SU-DHL-6 (cell line): ENCODE data around the gene SHC3.

Experiments used
- H2AFZ ChIP-seq: fragments of 200-600 bp; sonication (generic); 2 replicates; pipeline ENCODE4 v1.6.1; 2014; ENCODE audit warnings: low read depth, mild to moderate bottlenecking, moderate library complexity, mixed read lengths, antibody characterized with exemption, low read length; ENCODE audit not compliant: severe bottlenecking
- H3F3A ChIP-seq: fragments of 200-600 bp; shearing (Covaris generic); 2 replicates; pipeline ENCODE4 v1.6.0; 2016; ENCODE audit warnings: antibody characterized with exemption, mild to moderate bottlenecking; ENCODE audit not compliant: insufficient read depth
- H3K27ac ChIP-seq: fragments of 200-600 bp; sonication (generic); 2 replicates; pipeline ENCODE4 v1.5.1; 2016; ENCODE audit warnings: low read depth, mild to moderate bottlenecking, low read length, moderate library complexity, mixed read lengths
- H3K27me3 ChIP-seq: fragments of 200-600 bp; sonication (generic), shearing (Covaris generic); 2 replicates; pipeline ENCODE4 v1.6.0; 2014; ENCODE audit warnings: mild to moderate bottlenecking, low read length
- H3K36me3 ChIP-seq: fragments of 200-600 bp; sonication (generic); 2 replicates; pipeline ENCODE4 v1.6.1; 2014; ENCODE audit warnings: mild to moderate bottlenecking, low read length, mixed read lengths
- H3K4me2 ChIP-seq: fragments of 300-600, 200-600 bp; shearing (Covaris generic), sonication (generic); 2 replicates; pipeline ENCODE4 v1.6.0; 2014; ENCODE audit warnings: low read length, low read depth, mild to moderate bottlenecking; ENCODE audit not compliant: poor library complexity, severe bottlenecking
- H3K4me3 ChIP-seq: fragments of 200-600 bp; sonication (generic); 2 replicates; pipeline ENCODE4 v1.5.1; 2014; ENCODE audit warnings: antibody characterized with exemption, low read length, mild to moderate bottlenecking, mixed read lengths; ENCODE audit not compliant: insufficient read depth, poor library complexity, severe bottlenecking
- H3K79me2 ChIP-seq: fragments of 200-600 bp; sonication (generic); 2 replicates; pipeline ENCODE4 v1.6.1; 2014; ENCODE audit warnings: mild to moderate bottlenecking, low read length, moderate library complexity; ENCODE audit not compliant: insufficient read depth
- H3K9ac ChIP-seq: fragments of 200-600 bp; sonication (generic); 2 replicates; pipeline ENCODE4 v1.7.0; 2014; ENCODE audit warnings: mild to moderate bottlenecking, low read length
- H3K9me2 ChIP-seq: fragments of 200-600 bp; sonication (generic); replicated peaks from 2 replicates; pipeline ENCODE4 v1.6.1; 2014; ENCODE audit warnings: low read length; ENCODE audit not compliant: insufficient read depth
- H3K9me3 ChIP-seq: fragments of 200-600 bp; sonication (generic); 2 replicates; pipeline ENCODE4 v1.6.1; 2014; ENCODE audit warnings: low read length, mixed read lengths; ENCODE audit not compliant: insufficient read depth
- H4K20me1 ChIP-seq: fragments of 200-600 bp; sonication (generic); 2 replicates; pipeline ENCODE4 v1.6.1; 2014; ENCODE audit warnings: low read depth, mild to moderate bottlenecking, antibody characterized with exemption, low read length, moderate library complexity, mixed read lengths
- EZH2phosphoT487 ChIP-seq: fragments of 200-600 bp; sonication (generic), shearing (Covaris generic); conservative IDR thresholded peaks from 2 replicates; pipeline ENCODE4 v1.6.1; 2018; ENCODE audit warnings: mild to moderate bottlenecking, antibody characterized with exemption, low read length, moderate library complexity, mixed read lengths
- TF ChIP-seq, protein P1 (sequence below): fragments of 200-600 bp; sonication (generic); IDR thresholded peaks from one replicate; pipeline ENCODE4 v1.5.1; 2017; ENCODE audit warnings: antibody characterized with exemption, mild to moderate bottlenecking, low read length, moderate library complexity; ENCODE audit not compliant: insufficient read depth, poor library complexity, severe bottlenecking

The SHC3 gene

DNA sequence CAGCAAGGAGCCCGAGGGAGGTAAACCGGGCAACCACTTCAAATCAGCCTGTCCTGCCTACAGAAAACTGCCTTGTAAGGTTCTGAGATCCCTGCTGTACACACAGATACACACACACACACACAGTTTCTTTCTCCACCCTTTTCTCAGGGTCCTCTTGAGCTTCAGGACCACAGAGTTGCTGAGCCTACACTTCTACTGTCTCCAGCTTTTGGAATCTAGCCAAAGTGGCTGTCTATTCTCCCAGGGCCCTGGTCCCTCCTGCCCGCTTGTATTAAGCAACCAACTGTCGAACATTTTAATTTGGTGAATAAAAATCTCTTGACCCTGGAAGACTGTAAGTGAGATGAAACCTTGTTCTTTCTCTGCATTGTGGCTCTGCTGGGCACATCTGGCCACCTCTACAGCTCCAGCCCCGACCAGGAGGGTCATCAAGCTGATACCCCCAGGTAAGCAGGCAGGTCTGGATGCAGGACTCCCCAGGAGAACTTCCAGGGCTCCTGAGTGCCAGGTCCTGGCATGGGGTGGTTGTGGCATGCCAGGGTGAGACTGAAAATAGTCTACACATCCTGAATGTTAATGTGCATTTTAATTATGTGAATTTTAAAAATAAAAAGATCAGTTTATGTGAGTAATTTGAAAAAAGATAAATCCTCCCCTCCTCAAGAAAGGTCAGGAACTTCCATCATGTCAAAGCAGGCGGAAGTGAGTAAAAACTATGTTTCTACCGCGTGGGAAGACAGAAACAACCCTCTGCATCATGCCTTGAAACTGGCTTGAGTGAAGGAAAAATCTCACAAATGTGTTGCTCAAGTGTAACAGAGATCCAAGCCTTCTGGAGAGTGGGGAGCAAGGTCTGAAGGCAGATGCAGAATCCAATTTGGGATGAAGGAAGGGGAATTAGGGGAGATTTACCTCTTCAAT lies 202.4 kb downstream of the SHC3 start:
- Histone ChIP-seq H3F3A (no peaks in the 10 kb centered on the region), H4K20me1 (no peaks in the 10 kb centered on the region), H3K36me3 (no peaks in the 10 kb centered on the region), H3K4me2 (no peak overlapping the region), H2AFZ (no peak overlapping the region), H3K9me2 (no peaks in the 10 kb centered on the region), H3K27me3 (no peaks in the 10 kb centered on the region), H3K79me2 (no peaks in the 10 kb centered on the region), H3K9me3 (no peaks in the 10 kb centered on the region), H3K4me3 (no peak overlapping the region), H3K9ac (no peak overlapping the region), H3K27ac (no peak overlapping the region)
- no peak for TF ChIP-seq EZH2phosphoT487
- TF ChIP-seq, protein P1, sequence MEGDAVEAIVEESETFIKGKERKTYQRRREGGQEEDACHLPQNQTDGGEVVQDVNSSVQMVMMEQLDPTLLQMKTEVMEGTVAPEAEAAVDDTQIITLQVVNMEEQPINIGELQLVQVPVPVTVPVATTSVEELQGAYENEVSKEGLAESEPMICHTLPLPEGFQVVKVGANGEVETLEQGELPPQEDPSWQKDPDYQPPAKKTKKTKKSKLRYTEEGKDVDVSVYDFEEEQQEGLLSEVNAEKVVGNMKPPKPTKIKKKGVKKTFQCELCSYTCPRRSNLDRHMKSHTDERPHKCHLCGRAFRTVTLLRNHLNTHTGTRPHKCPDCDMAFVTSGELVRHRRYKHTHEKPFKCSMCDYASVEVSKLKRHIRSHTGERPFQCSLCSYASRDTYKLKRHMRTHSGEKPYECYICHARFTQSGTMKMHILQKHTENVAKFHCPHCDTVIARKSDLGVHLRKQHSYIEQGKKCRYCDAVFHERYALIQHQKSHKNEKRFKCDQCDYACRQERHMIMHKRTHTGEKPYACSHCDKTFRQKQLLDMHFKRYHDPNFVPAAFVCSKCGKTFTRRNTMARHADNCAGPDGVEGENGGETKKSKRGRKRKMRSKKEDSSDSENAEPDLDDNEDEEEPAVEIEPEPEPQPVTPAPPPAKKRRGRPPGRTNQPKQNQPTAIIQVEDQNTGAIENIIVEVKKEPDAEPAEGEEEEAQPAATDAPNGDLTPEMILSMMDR = no peak

- no peak overlapping the region for H2AFZ ChIP-seq
- TF ChIP-seq, protein P1 = no peak
- no peaks in the 10 kb centered on the region for H3F3A ChIP-seq
- H4K20me1 ChIP-seq = no peaks in the 10 kb centered on the region
- H3K9me3 ChIP-seq = no peaks in the 10 kb centered on the region
- H3K4me3 ChIP-seq = no peak overlapping the region
- H3K4me2 ChIP-seq = no peak overlapping the region
- no peaks in the 10 kb centered on the region for H3K27me3 ChIP-seq
- no peaks in the 10 kb centered on the region for H3K9me2 ChIP-seq
- H3K79me2 ChIP-seq = no peaks in the 10 kb centered on the region
- no peak overlapping the region for H3K27ac ChIP-seq
- H3K9ac ChIP-seq = no peak overlapping the region
- H3K36me3 ChIP-seq = no peaks in the 10 kb centered on the region
These were observed 204.0 kb downstream of the SHC3 start for GRCh38 chr9:88974641-88975040.

GRCh38 chr9:88973281-88974045 lies 205.2 kb downstream of the SHC3 start:
- no peak overlapping the region for H2AFZ ChIP-seq
- no peaks in the 10 kb centered on the region for H3K9me2 ChIP-seq
- no peak overlapping the region for H3K27ac ChIP-seq
- H3K9ac ChIP-seq = no peak overlapping the region
- H3K79me2 ChIP-seq = no peaks in the 10 kb centered on the region
- H3F3A ChIP-seq = no peaks in the 10 kb centered on the region
- H3K4me2 ChIP-seq = no peak overlapping the region
- no peaks in the 10 kb centered on the region for H3K36me3 ChIP-seq
- H3K27me3 ChIP-seq = no peaks in the 10 kb centered on the region
- H3K4me3 ChIP-seq = no peak overlapping the region
- no peaks in the 10 kb centered on the region for H4K20me1 ChIP-seq
- TF ChIP-seq EZH2phosphoT487 = no peak
- TF ChIP-seq, protein P1 = no peak
- H3K9me3 ChIP-seq = no peaks in the 10 kb centered on the region
